ENCODE measurements around the gene RPRD1A.

DNA sequence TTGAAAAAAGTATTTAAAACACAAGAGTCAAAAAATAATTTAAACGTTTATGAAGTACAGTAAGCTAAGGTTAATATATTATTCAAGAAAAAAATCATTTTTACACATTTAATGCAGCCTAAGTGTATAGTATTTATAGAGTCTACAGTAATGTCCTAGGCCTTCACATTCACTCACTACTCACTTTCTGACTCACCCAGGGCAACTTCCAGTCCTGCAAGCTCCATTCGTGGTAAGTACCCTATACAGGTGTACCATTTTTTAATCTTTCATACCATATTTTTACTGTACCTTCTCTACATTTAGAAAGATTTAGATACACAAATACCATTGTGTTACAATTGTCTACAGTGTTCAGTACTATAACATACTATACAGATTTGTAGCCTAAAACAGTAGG lies 20.9 kb upstream of the RPRD1A start:
- TF ChIP-seq POLR2AphosphoS5 (IDR thresholded peaks at IDR 0.05; ENCODE audit: low read depth, low read length) (no peak), EZH2phosphoT487 (IDR thresholded peaks at IDR 0.05; ENCODE audit: borderline replicate concordance, low read depth) (no peak), SMC3 (IDR thresholded peaks at IDR 0.05; ENCODE audit: low read depth, low read length) (no peak), RCOR1 (IDR thresholded peaks at IDR 0.05; ENCODE audit: low read length) (no peak), ELF1 (IDR thresholded peaks at IDR 0.05) (no peak), NRF1 (IDR thresholded peaks at IDR 0.05; ENCODE audit: low read depth, low read length) (no peak), YY1 (IDR thresholded peaks at IDR 0.05; ENCODE audit: low read depth) (no peak)
- TF ChIP-seq, protein P1, sequence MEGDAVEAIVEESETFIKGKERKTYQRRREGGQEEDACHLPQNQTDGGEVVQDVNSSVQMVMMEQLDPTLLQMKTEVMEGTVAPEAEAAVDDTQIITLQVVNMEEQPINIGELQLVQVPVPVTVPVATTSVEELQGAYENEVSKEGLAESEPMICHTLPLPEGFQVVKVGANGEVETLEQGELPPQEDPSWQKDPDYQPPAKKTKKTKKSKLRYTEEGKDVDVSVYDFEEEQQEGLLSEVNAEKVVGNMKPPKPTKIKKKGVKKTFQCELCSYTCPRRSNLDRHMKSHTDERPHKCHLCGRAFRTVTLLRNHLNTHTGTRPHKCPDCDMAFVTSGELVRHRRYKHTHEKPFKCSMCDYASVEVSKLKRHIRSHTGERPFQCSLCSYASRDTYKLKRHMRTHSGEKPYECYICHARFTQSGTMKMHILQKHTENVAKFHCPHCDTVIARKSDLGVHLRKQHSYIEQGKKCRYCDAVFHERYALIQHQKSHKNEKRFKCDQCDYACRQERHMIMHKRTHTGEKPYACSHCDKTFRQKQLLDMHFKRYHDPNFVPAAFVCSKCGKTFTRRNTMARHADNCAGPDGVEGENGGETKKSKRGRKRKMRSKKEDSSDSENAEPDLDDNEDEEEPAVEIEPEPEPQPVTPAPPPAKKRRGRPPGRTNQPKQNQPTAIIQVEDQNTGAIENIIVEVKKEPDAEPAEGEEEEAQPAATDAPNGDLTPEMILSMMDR (IDR thresholded peaks at IDR 0.05), result no peak
- TF ChIP-seq, protein P2, sequence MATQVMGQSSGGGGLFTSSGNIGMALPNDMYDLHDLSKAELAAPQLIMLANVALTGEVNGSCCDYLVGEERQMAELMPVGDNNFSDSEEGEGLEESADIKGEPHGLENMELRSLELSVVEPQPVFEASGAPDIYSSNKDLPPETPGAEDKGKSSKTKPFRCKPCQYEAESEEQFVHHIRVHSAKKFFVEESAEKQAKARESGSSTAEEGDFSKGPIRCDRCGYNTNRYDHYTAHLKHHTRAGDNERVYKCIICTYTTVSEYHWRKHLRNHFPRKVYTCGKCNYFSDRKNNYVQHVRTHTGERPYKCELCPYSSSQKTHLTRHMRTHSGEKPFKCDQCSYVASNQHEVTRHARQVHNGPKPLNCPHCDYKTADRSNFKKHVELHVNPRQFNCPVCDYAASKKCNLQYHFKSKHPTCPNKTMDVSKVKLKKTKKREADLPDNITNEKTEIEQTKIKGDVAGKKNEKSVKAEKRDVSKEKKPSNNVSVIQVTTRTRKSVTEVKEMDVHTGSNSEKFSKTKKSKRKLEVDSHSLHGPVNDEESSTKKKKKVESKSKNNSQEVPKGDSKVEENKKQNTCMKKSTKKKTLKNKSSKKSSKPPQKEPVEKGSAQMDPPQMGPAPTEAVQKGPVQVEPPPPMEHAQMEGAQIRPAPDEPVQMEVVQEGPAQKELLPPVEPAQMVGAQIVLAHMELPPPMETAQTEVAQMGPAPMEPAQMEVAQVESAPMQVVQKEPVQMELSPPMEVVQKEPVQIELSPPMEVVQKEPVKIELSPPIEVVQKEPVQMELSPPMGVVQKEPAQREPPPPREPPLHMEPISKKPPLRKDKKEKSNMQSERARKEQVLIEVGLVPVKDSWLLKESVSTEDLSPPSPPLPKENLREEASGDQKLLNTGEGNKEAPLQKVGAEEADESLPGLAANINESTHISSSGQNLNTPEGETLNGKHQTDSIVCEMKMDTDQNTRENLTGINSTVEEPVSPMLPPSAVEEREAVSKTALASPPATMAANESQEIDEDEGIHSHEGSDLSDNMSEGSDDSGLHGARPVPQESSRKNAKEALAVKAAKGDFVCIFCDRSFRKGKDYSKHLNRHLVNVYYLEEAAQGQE (IDR thresholded peaks at IDR 0.05; ENCODE audit: low read depth, low read length), result no peak
- TF ChIP-seq, protein P3, sequence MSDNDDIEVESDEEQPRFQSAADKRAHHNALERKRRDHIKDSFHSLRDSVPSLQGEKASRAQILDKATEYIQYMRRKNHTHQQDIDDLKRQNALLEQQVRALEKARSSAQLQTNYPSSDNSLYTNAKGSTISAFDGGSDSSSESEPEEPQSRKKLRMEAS (IDR thresholded peaks at IDR 0.05; ENCODE audit: low read depth), result no peak
- TF ChIP-seq, protein P4, sequence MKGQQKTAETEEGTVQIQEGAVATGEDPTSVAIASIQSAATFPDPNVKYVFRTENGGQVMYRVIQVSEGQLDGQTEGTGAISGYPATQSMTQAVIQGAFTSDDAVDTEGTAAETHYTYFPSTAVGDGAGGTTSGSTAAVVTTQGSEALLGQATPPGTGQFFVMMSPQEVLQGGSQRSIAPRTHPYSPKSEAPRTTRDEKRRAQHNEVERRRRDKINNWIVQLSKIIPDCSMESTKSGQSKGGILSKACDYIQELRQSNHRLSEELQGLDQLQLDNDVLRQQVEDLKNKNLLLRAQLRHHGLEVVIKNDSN (IDR thresholded peaks at IDR 0.05; ENCODE audit: borderline replicate concordance, low read depth), result no peak

All from SK-N-SH (cell line).